HepG2 (cell line): ENCODE measurements around the gene TEX19. TPM values are rescaled to one million over a fixed set of nuclear protein-coding genes. Genes with fewer than 3 reads are reported as not detected.

ENCODE experiments used
- EEA1 ChIP-seq: sonication (generic); formaldehyde crosslinking; IDR thresholded peaks from 2 replicates; pipeline ENCODE4 v1.5.1; 2020; ENCODE audit warnings: mild to moderate bottlenecking, missing genetic modification reagents, borderline replicate concordance
- FOXO1 ChIP-seq: sonication (generic); formaldehyde crosslinking; IDR thresholded peaks from 2 replicates; pipeline ENCODE4 v1.4.0; 2020; ENCODE audit warnings: missing genetic modification reagents
- KDM1A ChIP-seq: IDR thresholded peaks from 2 replicates; pipeline ENCODE4 v1.6.1; 2016; ENCODE audit warnings: missing compliant biosample characterization
- ZBTB38 ChIP-seq: sonication (generic); formaldehyde crosslinking; IDR thresholded peaks from 2 replicates; pipeline ENCODE4 v1.5.1; 2020; ENCODE audit warnings: mild to moderate bottlenecking, missing genetic modification reagents
- ZNF597 ChIP-seq: sonication (generic); formaldehyde crosslinking; IDR thresholded peaks from 2 replicates; pipeline ENCODE4 v1.5.0; 2020; ENCODE audit warnings: missing genetic modification reagents
- ZNF678 ChIP-seq: sonication (generic); formaldehyde crosslinking; IDR thresholded peaks from 2 replicates; pipeline ENCODE4 v1.4.0; 2020; ENCODE audit warnings: mild to moderate bottlenecking, missing genetic modification reagents
- ZZZ3 ChIP-seq: sonication (generic); formaldehyde crosslinking; IDR thresholded peaks from 2 replicates; pipeline ENCODE4 v1.4.0; 2020; ENCODE audit warnings: missing genetic modification reagents, mild to moderate bottlenecking, borderline replicate concordance
- polyA plus RNA-seq, 8 experiments: library from polyadenylated mRNA; depleted of rRNA in 3 of 8; stranded (reverse) in 7 of 8; unstranded in 1 of 8; fragments of >200 nt; fragmentation: Illumina TruSeq in 4 of 8; extraction: Trizol in 4 of 8; gene quantifications; 2 replicates each; pipeline versions ENCODE4 v1.2.1 to v1.2.3, GENCODE V29; 2011 to 2016; ENCODE audit warnings: low read depth in 4 of 8, missing spikeins in 1 of 8, mixed read lengths in 1 of 8; ENCODE audit not compliant: insufficient read depth in 1 of 8
- total RNA-seq, 5 experiments: library from RNA; depleted of rRNA; stranded (reverse); fragments of >200 nt; fragmentation: Illumina TruSeq; extraction: Trizol; gene quantifications; 2 replicates each; pipeline ENCODE4 v1.2.3, GENCODE V29; 2016; ENCODE audit warnings: low read depth in 1 of 5
- TF ChIP-seq, protein P1 (sequence below): sonication (generic); formaldehyde crosslinking; IDR thresholded peaks from 2 replicates; pipeline ENCODE4 v1.5.0; 2020; ENCODE audit warnings: mild to moderate bottlenecking, missing genetic modification reagents

The TEX19 gene
- total and polyA plus RNA-seq, 2 of the 13 experiments (the other 11 are each of a cell fraction or from before 2014, with no cell fraction given): 1.3 to 6.0 TPM

- TF ChIP-seq, protein P1, sequence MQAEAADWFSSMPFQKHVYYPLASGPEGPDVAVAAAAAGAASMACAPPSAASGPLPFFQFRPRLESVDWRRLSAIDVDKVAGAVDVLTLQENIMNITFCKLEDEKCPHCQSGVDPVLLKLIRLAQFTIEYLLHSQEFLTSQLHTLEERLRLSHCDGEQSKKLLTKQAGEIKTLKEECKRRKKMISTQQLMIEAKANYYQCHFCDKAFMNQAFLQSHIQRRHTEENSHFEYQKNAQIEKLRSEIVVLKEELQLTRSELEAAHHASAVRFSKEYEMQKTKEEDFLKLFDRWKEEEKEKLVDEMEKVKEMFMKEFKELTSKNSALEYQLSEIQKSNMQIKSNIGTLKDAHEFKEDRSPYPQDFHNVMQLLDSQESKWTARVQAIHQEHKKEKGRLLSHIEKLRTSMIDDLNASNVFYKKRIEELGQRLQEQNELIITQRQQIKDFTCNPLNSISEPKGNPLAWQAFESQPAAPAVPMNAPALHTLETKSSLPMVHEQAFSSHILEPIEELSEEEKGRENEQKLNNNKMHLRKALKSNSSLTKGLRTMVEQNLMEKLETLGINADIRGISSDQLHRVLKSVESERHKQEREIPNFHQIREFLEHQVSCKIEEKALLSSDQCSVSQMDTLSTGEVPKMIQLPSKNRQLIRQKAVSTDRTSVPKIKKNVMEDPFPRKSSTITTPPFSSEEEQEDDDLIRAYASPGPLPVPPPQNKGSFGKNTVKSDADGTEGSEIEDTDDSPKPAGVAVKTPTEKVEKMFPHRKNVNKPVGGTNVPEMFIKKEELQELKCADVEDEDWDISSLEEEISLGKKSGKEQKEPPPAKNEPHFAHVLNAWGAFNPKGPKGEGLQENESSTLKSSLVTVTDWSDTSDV: no peak
- no peak for TF ChIP-seq KDM1A (CRISPR knock-in tag)
- TF ChIP-seq EEA1: no peak
- no peak for TF ChIP-seq ZNF678 (CRISPR knock-in tag)
- no peak; the same call in 1 of the 2 replicates for TF ChIP-seq FOXO1 (CRISPR knock-in tag)
- TF ChIP-seq ZNF597 (CRISPR knock-in tag): no peak
- peak; percentile 98 for TF ChIP-seq ZBTB38
- no peak for TF ChIP-seq ZZZ3
- TF ChIP-seq, all 625 proteins: peak for 55
These were observed 26.3 kb upstream of the TEX19 start (continued) for GRCh38 chr17:82332669-82333278.
